ENCODE measurements around the gene PPP1R3D. TPM values are rescaled to one million over a fixed set of nuclear protein-coding genes. Genes with fewer than 3 reads are reported as not detected.
A peak's percentile ranks its signal among the peaks of the same experiment; 100 is the strongest.

PPP1R3D gene, protein sequence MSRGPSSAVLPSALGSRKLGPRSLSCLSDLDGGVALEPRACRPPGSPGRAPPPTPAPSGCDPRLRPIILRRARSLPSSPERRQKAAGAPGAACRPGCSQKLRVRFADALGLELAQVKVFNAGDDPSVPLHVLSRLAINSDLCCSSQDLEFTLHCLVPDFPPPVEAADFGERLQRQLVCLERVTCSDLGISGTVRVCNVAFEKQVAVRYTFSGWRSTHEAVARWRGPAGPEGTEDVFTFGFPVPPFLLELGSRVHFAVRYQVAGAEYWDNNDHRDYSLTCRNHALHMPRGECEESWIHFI
- 6.4 and 7.6 TPM in 2 replicates for total RNA-seq (ENCODE audit: low replicate concordance)
- long read RNA-seq, partial matches to known transcripts = 0 of 1 reads
- long read RNA-seq, other reads (novel, unspliced or antisense) = 0 of 1 reads

GRCh38 chr20:59940129-59940955 lies at the start of gene PPP1R3D, which contains the start of gene FAM217B:
Gene PPP1R3D (minus strand): TSS chr20:59940305. CDS start chr20:59939931, 374 bp downstream.
Gene FAM217B (plus strand): TSS chr20:59940389. CDS start chr20:59943944, 3,555 bp downstream.
- H3K4me1 Mint-ChIP-seq (ENCODE audit: unreplicated experiment) = peaks cover 37% of the 10 kb centered on the region
- DNase-seq (ENCODE audit: extremely low spot score, unreplicated experiment) = peak; percentile 95

GRCh38 chr20:59988141-59988540 lies 48.0 kb upstream of the PPP1R3D start:
- Mint-ChIP-seq H3K36me3 (no peaks in the 10 kb centered on the region), H3K4me3 (no peak overlapping the region), H3K27ac (no peak overlapping the region), H3K4me1 (ENCODE audit: unreplicated experiment) (peaks cover 6% of the 10 kb centered on the region), H3K9me3 (no peaks in the 10 kb centered on the region), H3K27me3 (no peaks in the 10 kb centered on the region)
- TF ChIP-seq, protein P1, sequence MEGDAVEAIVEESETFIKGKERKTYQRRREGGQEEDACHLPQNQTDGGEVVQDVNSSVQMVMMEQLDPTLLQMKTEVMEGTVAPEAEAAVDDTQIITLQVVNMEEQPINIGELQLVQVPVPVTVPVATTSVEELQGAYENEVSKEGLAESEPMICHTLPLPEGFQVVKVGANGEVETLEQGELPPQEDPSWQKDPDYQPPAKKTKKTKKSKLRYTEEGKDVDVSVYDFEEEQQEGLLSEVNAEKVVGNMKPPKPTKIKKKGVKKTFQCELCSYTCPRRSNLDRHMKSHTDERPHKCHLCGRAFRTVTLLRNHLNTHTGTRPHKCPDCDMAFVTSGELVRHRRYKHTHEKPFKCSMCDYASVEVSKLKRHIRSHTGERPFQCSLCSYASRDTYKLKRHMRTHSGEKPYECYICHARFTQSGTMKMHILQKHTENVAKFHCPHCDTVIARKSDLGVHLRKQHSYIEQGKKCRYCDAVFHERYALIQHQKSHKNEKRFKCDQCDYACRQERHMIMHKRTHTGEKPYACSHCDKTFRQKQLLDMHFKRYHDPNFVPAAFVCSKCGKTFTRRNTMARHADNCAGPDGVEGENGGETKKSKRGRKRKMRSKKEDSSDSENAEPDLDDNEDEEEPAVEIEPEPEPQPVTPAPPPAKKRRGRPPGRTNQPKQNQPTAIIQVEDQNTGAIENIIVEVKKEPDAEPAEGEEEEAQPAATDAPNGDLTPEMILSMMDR (conservative IDR thresholded peaks at IDR 0.05) = no peak
- DNase-seq (ENCODE audit: extremely low spot score, unreplicated experiment) = no peak

More at GRCh38 chr20:59940129-59940955, at the start of gene PPP1R3D, which contains the start of gene FAM217B:
- H3K27ac Mint-ChIP-seq = peak within 1 kb of the TSS; percentile 99
- H3K4me3 Mint-ChIP-seq = peak within 1 kb of the TSS; percentile 97
- H3K9me3 Mint-ChIP-seq = no peaks in the 10 kb centered on the region
- peaks cover 6% of the 10 kb centered on the region for H3K36me3 Mint-ChIP-seq
- no peaks in the 10 kb centered on the region for H3K27me3 Mint-ChIP-seq
- TF ChIP-seq, protein P1 (conservative IDR thresholded peaks at IDR 0.05) = peak; percentile 21

- H3K27me3 Mint-ChIP-seq = no peaks in the 10 kb centered on the region
- DNase-seq (ENCODE audit: extremely low spot score, unreplicated experiment) = no peak
- no peak overlapping the region for H3K27ac Mint-ChIP-seq
- H3K4me1 Mint-ChIP-seq (ENCODE audit: unreplicated experiment) = peaks cover 6% of the 10 kb centered on the region
- H3K4me3 Mint-ChIP-seq = no peak overlapping the region
- H3K9me3 Mint-ChIP-seq = no peaks in the 10 kb centered on the region
- H3K36me3 Mint-ChIP-seq = no peaks in the 10 kb centered on the region
- TF ChIP-seq, protein P1 (conservative IDR thresholded peaks at IDR 0.05) = no peak
These were observed 47.0 kb upstream of the PPP1R3D start for GRCh38 chr20:59987135-59987534.

GRCh38 chr20:59985864-59986263 lies 45.8 kb upstream of the PPP1R3D start:
- TF ChIP-seq, protein P1 (conservative IDR thresholded peaks at IDR 0.05) = no peak
- Mint-ChIP-seq H3K27me3 (no peaks in the 10 kb centered on the region), H3K4me3 (no peak overlapping the region), H3K4me1 (ENCODE audit: unreplicated experiment) (peaks cover 6% of the 10 kb centered on the region), H3K27ac (no peak overlapping the region), H3K36me3 (no peaks in the 10 kb centered on the region), H3K9me3 (no peaks in the 10 kb centered on the region)
- DNase-seq (ENCODE audit: extremely low spot score, unreplicated experiment) = no peak

DNA sequence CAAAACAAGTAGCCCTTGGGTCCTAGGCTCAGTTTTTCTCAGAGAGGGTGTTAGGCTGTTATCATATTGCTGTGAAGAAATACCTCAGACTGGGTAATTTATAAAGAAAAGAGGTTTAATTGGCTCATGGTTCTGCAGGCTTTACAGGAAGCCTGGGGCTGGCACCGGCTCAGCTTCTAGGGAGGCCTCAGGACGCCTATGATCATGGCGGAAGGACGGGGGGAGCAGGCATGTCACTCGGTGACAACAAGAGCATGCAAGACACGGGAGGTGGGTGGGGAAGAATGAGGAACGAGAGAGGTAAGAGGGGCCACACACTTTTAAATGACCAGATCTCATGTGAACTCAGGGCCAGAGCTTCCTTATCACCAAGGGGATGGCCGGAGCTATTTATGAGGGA lies 45.1 kb upstream of the PPP1R3D start:
- no peaks in the 10 kb centered on the region for H3K27me3 Mint-ChIP-seq
- peaks cover 6% of the 10 kb centered on the region for H3K4me1 Mint-ChIP-seq (ENCODE audit: unreplicated experiment)
- H3K27ac Mint-ChIP-seq = no peak overlapping the region
- no peak overlapping the region for H3K4me3 Mint-ChIP-seq
- H3K9me3 Mint-ChIP-seq = no peaks in the 10 kb centered on the region
- no peak for DNase-seq (ENCODE audit: extremely low spot score, unreplicated experiment)
- TF ChIP-seq, protein P1 (conservative IDR thresholded peaks at IDR 0.05) = no peak
- no peaks in the 10 kb centered on the region for H3K36me3 Mint-ChIP-seq

Measured in type B pancreatic cell (in vitro differentiated cells).